ENCODE results near the gene STARD13. TPM values are rescaled to one million over a fixed set of nuclear protein-coding genes. Genes with fewer than 3 reads are reported as not detected.
"Not testable (repeated sequence)": the region's sequence is repeated elsewhere in the genome, so short reads cannot be mapped to it uniquely, and the experiment has no call there.

STARD13 gene
- total RNA-seq, 1 experiment from 2014 or later: 9.1 TPM

GRCh38 chr13:33165787-33166186, 119.8 kb downstream of the STARD13 start:
- peaks cover 9% of the 10 kb centered on the region; the same call in 1 of the 2 replicates for H3K4me1 ChIP-seq
- TF ChIP-seq CTCF (IDR thresholded peaks at IDR 0.05; ENCODE audit: insufficient read depth in 1 of 2, low read depth in 1 of 2, low read length in 1 of 2, severe bottlenecking in 1 of 2, unreplicated experiment in 1 of 2): no peak

GRCh38 chr13:33164331-33164730, 121.2 kb downstream of the STARD13 start:
- H3K36me3 ChIP-seq (ENCODE audit: control insufficient read depth, insufficient read depth, low read length): peaks cover 1% of the 10 kb centered on the region; the same call in 1 of the 2 replicates
- intact Hi-C loops (cut with micrococcal nuclease; ENCODE audit: unreplicated experiment): no loop called here

More at GRCh38 chr13:33165787-33166186, 119.8 kb downstream of the STARD13 start:
- Mint-ChIP-seq H3K9me3 (ENCODE audit: unreplicated experiment) (peaks cover 16% of the 10 kb centered on the region), H3K27me3 (ENCODE audit: insufficient read depth, unreplicated experiment) (no peaks in the 10 kb centered on the region), H3K36me3 (ENCODE audit: insufficient read depth, unreplicated experiment) (peaks cover 7% of the 10 kb centered on the region), H3K4me3 (ENCODE audit: unreplicated experiment) (no peak overlapping the region), H3K4me1 (ENCODE audit: low read depth, unreplicated experiment) (peaks cover 8% of the 10 kb centered on the region), H3K27ac (ENCODE audit: unreplicated experiment) (no peak overlapping the region)
- H3K27me3 ChIP-seq (replicated peaks; ENCODE audit: control insufficient read depth, insufficient read depth, low read length): no peaks in the 10 kb centered on the region
- BruUV-seq (replicated peaks): no TSS peak
- no peak overlapping the region for H3K4me3 ChIP-seq (ENCODE audit: low read depth, low read length)
- ChIA-PET POLR2A (no interaction called here), CTCF (no interaction called here)
- peaks cover 11% of the 10 kb centered on the region for H3K9me3 ChIP-seq
- intact Hi-C loops (cut with micrococcal nuclease; ENCODE audit: unreplicated experiment): no loop called here
- no peak for DNase-seq
- peaks cover 1% of the 10 kb centered on the region; the same call in 1 of the 2 replicates for H3K36me3 ChIP-seq (ENCODE audit: control insufficient read depth, insufficient read depth, low read length)

GRCh38 chr13:33162725-33163124, 122.8 kb downstream of the STARD13 start:
- POLR2A ChIA-PET; H3K36me3 Mint-ChIP-seq (ENCODE audit: insufficient read depth, unreplicated experiment); CTCF ChIA-PET; H3K27ac Mint-ChIP-seq (ENCODE audit: unreplicated experiment); H3K4me3 ChIP-seq (ENCODE audit: low read depth, low read length); H3K36me3 ChIP-seq (ENCODE audit: control insufficient read depth, insufficient read depth, low read length); intact Hi-C loops (cut with micrococcal nuclease; ENCODE audit: unreplicated experiment); H3K4me3 Mint-ChIP-seq (ENCODE audit: unreplicated experiment); DNase-seq; H3K27me3 Mint-ChIP-seq (ENCODE audit: insufficient read depth, unreplicated experiment); H3K4me1 Mint-ChIP-seq (ENCODE audit: low read depth, unreplicated experiment); BruUV-seq (replicated peaks); H3K4me1 ChIP-seq; H3K27me3 ChIP-seq (replicated peaks; ENCODE audit: control insufficient read depth, insufficient read depth, low read length): not testable (repeated sequence)
- H3K9me3 Mint-ChIP-seq (ENCODE audit: unreplicated experiment): peaks cover 16% of the 10 kb centered on the region
- H3K9me3 ChIP-seq: peaks cover 11% of the 10 kb centered on the region

More at GRCh38 chr13:33164331-33164730, 121.2 kb downstream of the STARD13 start:
- no peak overlapping the region for H3K4me3 Mint-ChIP-seq (ENCODE audit: unreplicated experiment)
- ChIA-PET CTCF (no interaction called here), POLR2A (interaction anchor here (0.5 kb wide), 1 partner anchor 221 kb away, joined by 3 read pairs; no protein-coding TSS in a partner anchor)
- no TSS peak for BruUV-seq (replicated peaks)
- peaks cover 11% of the 10 kb centered on the region for H3K9me3 ChIP-seq
- no peaks in the 10 kb centered on the region for H3K27me3 ChIP-seq (replicated peaks; ENCODE audit: control insufficient read depth, insufficient read depth, low read length)
- H3K4me1 Mint-ChIP-seq (ENCODE audit: low read depth, unreplicated experiment): peaks cover 8% of the 10 kb centered on the region
- H3K36me3 Mint-ChIP-seq (ENCODE audit: insufficient read depth, unreplicated experiment): peaks cover 7% of the 10 kb centered on the region
- no peak for DNase-seq
- H3K4me3 ChIP-seq (ENCODE audit: low read depth, low read length): no peak overlapping the region
- peaks cover 16% of the 10 kb centered on the region for H3K9me3 Mint-ChIP-seq (ENCODE audit: unreplicated experiment)
- H3K27me3 Mint-ChIP-seq (ENCODE audit: insufficient read depth, unreplicated experiment): no peaks in the 10 kb centered on the region
- peaks cover 9% of the 10 kb centered on the region; the same call in 1 of the 2 replicates for H3K4me1 ChIP-seq
- H3K27ac Mint-ChIP-seq (ENCODE audit: unreplicated experiment): no peak overlapping the region
- TF ChIP-seq CTCF (IDR thresholded peaks at IDR 0.05; ENCODE audit: insufficient read depth in 1 of 2, low read depth in 1 of 2, low read length in 1 of 2, severe bottlenecking in 1 of 2, unreplicated experiment in 1 of 2): no peak

- peaks cover 8% of the 10 kb centered on the region; the same call in 1 of the 2 replicates for H3K4me1 ChIP-seq
- H3K36me3 ChIP-seq (ENCODE audit: control insufficient read depth, insufficient read depth, low read length): no peaks in the 10 kb centered on the region
- H3K27ac Mint-ChIP-seq (ENCODE audit: unreplicated experiment): no peak overlapping the region
- intact Hi-C loops (cut with micrococcal nuclease; ENCODE audit: unreplicated experiment): no loop called here
- no peak overlapping the region for H3K4me3 ChIP-seq (ENCODE audit: low read depth, low read length)
- H3K27me3 Mint-ChIP-seq (ENCODE audit: insufficient read depth, unreplicated experiment): no peaks in the 10 kb centered on the region
- H3K4me3 Mint-ChIP-seq (ENCODE audit: unreplicated experiment): no peak overlapping the region
- no peaks in the 10 kb centered on the region for H3K27me3 ChIP-seq (replicated peaks; ENCODE audit: control insufficient read depth, insufficient read depth, low read length)
- peaks cover 7% of the 10 kb centered on the region for H3K36me3 Mint-ChIP-seq (ENCODE audit: insufficient read depth, unreplicated experiment)
- H3K4me1 Mint-ChIP-seq (ENCODE audit: low read depth, unreplicated experiment): peaks cover 5% of the 10 kb centered on the region
- TF ChIP-seq CTCF (IDR thresholded peaks at IDR 0.05; ENCODE audit: insufficient read depth in 1 of 2, low read depth in 1 of 2, low read length in 1 of 2, severe bottlenecking in 1 of 2, unreplicated experiment in 1 of 2): no peak
- CTCF ChIA-PET: no interaction called here
- peaks cover 16% of the 10 kb centered on the region for H3K9me3 Mint-ChIP-seq (ENCODE audit: unreplicated experiment)
- no peak for DNase-seq
- BruUV-seq (replicated peaks): no TSS peak
- peaks cover 11% of the 10 kb centered on the region for H3K9me3 ChIP-seq
- POLR2A ChIA-PET: no interaction called here
Measured at GRCh38 chr13:33158816-33159215, 126.7 kb downstream of the STARD13 start.

Data from Caco-2 (cell line).